Tracheal epithelial cell (primary cell): ENCODE data around the gene MRFAP1L1. TPM values are rescaled to one million over a fixed set of nuclear protein-coding genes. Genes with fewer than 3 reads are reported as not detected.

ENCODE experiments used
- total RNA-seq: library from RNA; depleted of rRNA; stranded (reverse); fragments of >200 nt; gene quantifications from 2 replicates; pipeline ENCODE4 v1.2.1, GENCODE V29; 2014

The MRFAP1L1 gene
- 35.9 and 44.3 TPM in 2 replicates for total RNA-seq

GRCh38 chr4:6709230-6710114 is at the start of gene MRFAP1L1:
Gene MRFAP1L1 (minus strand): TSS chr4:6709865. CDS start chr4:6709629, 236 bp downstream.

DNA sequence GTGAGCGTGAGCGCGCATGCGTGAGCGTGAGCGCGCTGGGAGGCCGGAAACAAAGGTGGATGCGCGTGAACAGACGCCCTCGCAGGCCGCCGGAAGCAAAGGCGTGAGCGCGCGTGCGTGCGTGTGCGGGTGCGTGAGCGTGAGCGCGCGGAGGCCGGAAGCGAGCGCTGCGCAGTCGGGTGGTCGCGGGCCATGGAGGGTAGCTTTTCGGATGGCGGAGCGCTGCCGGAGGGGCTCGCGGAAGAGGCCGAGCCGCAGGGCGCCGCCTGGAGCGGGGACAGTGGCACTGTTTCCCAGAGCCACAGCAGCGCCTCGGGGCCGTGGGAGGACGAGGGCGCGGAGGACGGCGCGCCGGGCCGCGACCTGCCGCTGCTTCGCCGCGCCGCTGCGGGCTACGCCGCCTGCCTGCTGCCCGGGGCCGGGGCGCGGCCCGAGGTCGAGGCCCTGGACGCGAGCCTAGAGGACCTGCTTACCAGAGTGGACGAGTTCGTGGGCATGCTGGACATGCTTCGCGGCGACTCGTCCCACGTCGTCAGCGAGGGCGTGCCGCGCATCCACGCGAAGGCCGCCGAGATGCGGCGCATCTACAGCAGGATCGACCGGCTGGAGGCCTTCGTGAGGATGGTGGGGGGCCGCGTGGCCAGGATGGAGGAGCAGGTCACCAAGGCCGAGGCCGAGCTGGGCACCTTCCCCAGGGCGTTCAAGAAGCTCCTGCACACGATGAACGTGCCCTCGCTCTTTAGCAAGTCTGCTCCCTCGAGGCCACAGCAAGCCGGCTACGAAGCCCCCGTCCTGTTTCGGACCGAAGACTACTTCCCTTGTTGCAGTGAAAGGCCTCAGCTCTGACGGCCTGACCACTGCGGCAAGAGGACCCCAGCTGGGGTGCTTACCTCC is 6.6 kb upstream of the MRFAP1L1 start, which contains the start of gene BLOC1S4:
BLOC1S4 (plus strand) TSS at position 157 of the 894 bp plus-strand sequence; CDS start at position 193, 36 bp downstream.

DNA sequence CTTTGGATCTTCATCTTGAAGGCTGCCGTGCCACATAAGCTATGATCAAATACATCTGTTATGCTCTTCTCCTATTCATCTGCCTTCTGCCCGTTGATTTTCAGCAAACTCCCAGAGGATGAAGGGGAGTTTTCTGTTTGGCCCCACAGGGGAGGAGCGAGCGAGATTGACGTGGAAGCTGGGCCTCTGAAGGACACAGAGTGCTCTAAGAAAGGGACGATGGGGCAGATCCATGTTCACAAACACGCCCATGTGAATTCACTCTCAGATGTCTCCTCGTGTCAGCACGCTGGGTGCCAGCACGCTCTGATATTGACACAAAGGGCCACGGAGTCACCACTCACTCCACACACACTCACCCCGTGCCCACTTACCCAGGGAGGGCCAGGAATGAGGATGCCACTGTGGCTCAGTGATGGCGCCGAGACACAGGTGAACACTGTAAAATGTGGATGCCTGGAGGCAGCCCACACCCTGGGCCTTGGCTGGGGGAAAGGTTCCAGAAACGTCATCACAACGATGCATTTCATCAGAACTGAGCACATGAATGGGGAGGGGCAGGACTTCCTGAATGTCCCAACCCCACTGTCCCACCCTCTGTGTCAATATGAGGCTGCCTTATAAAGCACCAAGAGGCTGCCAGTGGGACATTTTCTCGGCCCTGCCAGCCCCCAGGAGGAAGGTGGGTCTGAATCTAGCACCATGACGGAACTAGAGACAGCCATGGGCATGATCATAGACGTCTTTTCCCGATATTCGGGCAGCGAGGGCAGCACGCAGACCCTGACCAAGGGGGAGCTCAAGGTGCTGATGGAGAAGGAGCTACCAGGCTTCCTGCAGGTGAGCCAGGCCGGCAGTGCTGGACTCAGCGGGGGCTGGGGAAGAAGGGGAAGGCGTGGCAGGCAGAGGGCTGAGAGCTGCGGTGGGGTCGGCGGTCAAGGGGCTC is 16.2 kb downstream of the MRFAP1L1 start, which contains the start of gene S100P:
S100P (plus strand) TSS at position 648 of the 946 bp plus-strand sequence; CDS start at position 703, 55 bp downstream.

Other genes starting within 250 kb of the MRFAP1L1 start
- 1.9 and 3.6 TPM in 2 replicates for gene PPP2R2C, start 237.3 kb downstream of the MRFAP1L1 start, total RNA-seq
- gene MAN2B2, start 134.7 kb downstream of the MRFAP1L1 start, total RNA-seq, result 5.8 and 8.7 TPM in 2 replicates
- gene MRFAP1, start 69.2 kb downstream of the MRFAP1L1 start, total RNA-seq, result 26.2 and 39.3 TPM in 2 replicates
- 5.8 and 267 TPM in 2 replicates for gene S100P, start 16.0 kb downstream of the MRFAP1L1 start, total RNA-seq
- gene BLOC1S4, start 6.3 kb upstream of the MRFAP1L1 start, total RNA-seq, result 17.7 and 20.7 TPM in 2 replicates
- 16.9 and 21.1 TPM in 2 replicates for gene KIAA0232, start 72.9 kb upstream of the MRFAP1L1 start, total RNA-seq
- 113 and 127 TPM in 2 replicates for gene TBC1D14, start 200.0 kb upstream of the MRFAP1L1 start, total RNA-seq